Measurements from ENCODE around the gene SMAD3. TPM values are rescaled to one million over a fixed set of nuclear protein-coding genes. Genes with fewer than 3 reads are reported as not detected.

The SMAD3 gene
- total RNA-seq, 3 donors from 2014 or later: 22.5 to 44.6 (median 33.4) TPM

DNA sequence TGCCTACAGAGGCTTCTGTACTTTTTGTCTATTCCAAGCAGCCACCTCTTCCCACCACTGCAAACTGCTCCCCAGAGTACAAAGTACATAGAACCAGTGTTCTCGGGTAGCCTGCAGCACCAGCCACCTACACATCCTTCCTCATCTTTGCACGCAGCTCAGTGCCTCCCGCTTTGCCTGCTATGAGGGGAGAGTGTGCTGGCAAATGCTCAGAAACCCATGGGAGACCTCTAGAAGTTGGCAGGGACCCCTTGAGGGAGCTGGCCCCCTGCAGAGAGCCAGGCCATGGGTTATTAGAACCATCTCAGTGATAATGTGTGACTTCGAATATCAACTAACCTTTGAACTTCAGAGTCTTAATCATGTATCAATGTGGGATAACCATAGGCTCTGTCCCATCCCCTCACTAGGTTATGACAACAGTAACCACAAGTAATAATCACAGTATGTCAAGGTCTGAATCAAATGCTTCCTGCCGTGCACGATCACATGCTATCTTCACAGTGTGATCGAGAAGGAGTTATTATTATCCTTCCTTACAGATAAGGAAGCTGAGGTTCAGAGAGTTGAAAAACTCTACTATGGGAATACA, 22.8 kb upstream of the SMAD3 start:
- no peaks in the 10 kb centered on the region for H3K27me3 ChIP-seq
- H3K4me3 ChIP-seq: no peak overlapping the region
- no peaks in the 10 kb centered on the region for H3K4me1 ChIP-seq
- TF ChIP-seq CTCF (IDR thresholded peaks at IDR 0.05): no peak
- TF ChIP-seq POLR2AphosphoS5 (IDR thresholded peaks at IDR 0.05): no peak
- no peak for TF ChIP-seq POLR2A (IDR thresholded peaks at IDR 0.05)
- no peaks in the 10 kb centered on the region for H3K9me3 ChIP-seq
- H3K36me3 ChIP-seq: no peaks in the 10 kb centered on the region
- intact Hi-C loops (cut with DNase I; ENCODE audit: low total_unique reads): no loop called here
- DNase-seq (ENCODE audit: low spot score in 2 of 2): no peak
- no peak overlapping the region for H3K27ac ChIP-seq

GRCh38 chr15:67043939-67044771, 21.2 kb upstream of the SMAD3 start:
- Histone ChIP-seq H3K4me3 (no peak overlapping the region), H3K9me3 (no peaks in the 10 kb centered on the region), H3K4me1 (no peaks in the 10 kb centered on the region), H3K36me3 (no peaks in the 10 kb centered on the region), H3K27me3 (no peaks in the 10 kb centered on the region), H3K27ac (peak overlapping the region; percentile 71 to 80)
- no peak for TF ChIP-seq POLR2AphosphoS5 (IDR thresholded peaks at IDR 0.05)
- no peak for TF ChIP-seq POLR2A (IDR thresholded peaks at IDR 0.05)
- TF ChIP-seq CTCF (IDR thresholded peaks at IDR 0.05): no peak
- intact Hi-C loops (cut with DNase I; ENCODE audit: low total_unique reads): no loop called here
- DNase-seq (ENCODE audit: low spot score in 2 of 2): peak in 1 of 2 donors; percentile 68

DNA sequence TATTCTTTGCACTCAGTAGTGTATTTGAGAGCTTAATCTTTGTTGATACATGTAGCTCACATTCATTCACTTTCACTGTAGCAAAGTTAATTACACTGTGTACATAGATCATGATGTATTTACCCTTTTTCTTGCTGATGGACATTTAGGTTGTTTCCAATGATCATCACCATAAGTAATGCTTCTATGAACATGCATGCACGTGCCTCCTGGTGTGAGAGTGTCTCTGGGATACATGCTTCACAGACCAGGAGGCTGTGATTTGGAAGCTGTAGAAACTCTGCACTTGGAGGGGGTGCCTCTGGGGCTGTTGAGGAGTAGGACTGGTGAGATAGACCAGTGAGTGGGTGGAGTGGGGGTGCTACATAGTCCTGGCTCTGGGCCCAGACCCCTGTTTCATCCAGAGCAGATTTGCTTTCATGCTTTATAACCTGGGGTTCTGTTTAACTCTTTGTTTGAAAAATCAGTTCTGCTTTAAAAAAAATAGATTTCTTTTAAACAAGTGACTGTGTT, 18.2 kb upstream of the SMAD3 start:
- Histone ChIP-seq H3K27ac (no peak overlapping the region), H3K9me3 (no peaks in the 10 kb centered on the region), H3K36me3 (no peaks in the 10 kb centered on the region), H3K27me3 (no peaks in the 10 kb centered on the region), H3K4me3 (no peak overlapping the region), H3K4me1 (peaks cover 0 to 13% of the 10 kb centered on the region in 2 donors)
- DNase-seq (ENCODE audit: low spot score in 2 of 2): no peak
- intact Hi-C loops (cut with DNase I; ENCODE audit: low total_unique reads): no loop called here
- TF ChIP-seq POLR2AphosphoS5 (IDR thresholded peaks at IDR 0.05): no peak
- TF ChIP-seq CTCF (IDR thresholded peaks at IDR 0.05): no peak
- TF ChIP-seq POLR2A (IDR thresholded peaks at IDR 0.05): no peak

DNA sequence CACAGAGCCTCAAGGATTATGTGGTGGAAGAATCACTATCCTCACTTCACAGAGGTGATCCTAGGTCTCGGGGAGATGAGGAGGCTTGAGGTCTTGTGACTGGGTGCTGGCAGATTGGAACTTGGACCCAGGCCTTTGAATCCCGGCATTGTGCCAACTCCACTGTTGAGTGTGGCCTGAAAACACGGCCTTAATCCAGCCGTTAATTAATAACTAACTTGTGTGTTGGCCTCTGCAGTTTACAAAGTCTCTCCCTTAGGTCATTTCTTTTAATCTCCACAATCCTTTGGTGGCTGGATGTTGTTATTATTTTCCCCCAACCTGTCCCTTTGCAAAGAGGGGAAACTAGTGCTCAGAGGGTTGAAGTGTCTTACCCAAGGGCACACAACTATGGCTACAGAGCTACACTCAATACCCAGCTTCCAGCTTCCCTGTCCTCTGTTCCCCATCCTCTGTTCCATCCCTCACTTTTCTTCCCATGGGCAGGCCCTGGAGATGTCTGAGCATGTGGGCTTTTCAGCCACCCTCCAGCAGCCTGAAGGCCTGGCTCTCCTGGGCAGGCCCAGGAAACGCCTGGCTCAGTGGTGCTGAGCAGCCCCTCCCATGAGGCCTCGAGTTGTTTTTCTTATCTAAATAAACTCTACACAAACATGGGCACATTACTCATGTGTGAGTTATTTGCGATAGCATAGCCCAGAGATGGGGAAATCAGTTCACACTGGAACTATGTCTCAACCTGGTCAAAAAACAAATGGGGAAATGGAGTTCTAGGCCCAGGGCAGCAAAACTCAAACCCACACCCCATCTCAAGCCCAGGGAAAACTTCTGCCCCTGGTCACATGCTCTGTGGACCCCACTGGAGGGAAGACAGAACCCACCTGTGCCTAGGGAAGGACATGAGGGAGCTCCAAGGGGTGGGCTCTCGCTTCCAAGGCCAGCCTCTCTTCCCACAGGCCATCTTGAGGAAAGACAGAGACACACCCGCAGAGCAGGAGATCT, 16.8 kb upstream of the SMAD3 start:
- H3K27me3 ChIP-seq: no peaks in the 10 kb centered on the region
- H3K4me1 ChIP-seq: peaks cover 0 to 13% of the 10 kb centered on the region in 2 donors
- H3K27ac ChIP-seq: peak overlapping the region; percentile 45 to 88
- no peak overlapping the region for H3K4me3 ChIP-seq
- no peaks in the 10 kb centered on the region for H3K36me3 ChIP-seq
- no peak for DNase-seq (ENCODE audit: low spot score in 2 of 2)
- H3K9me3 ChIP-seq: no peaks in the 10 kb centered on the region
- intact Hi-C loops (cut with DNase I; ENCODE audit: low total_unique reads): no loop called here
- no peak for TF ChIP-seq CTCF (IDR thresholded peaks at IDR 0.05)
- peak in 1 of 3 donors; percentile 11 for TF ChIP-seq POLR2AphosphoS5 (IDR thresholded peaks at IDR 0.05)
